ENCODE results near the gene NELL1. TPM values are rescaled to one million over a fixed set of nuclear protein-coding genes. Genes with fewer than 3 reads are reported as not detected.

Gene NELL1
- total and polyA plus RNA-seq, 4 donors: 11.0 to 57.9 (median 31.2) TPM

DNA sequence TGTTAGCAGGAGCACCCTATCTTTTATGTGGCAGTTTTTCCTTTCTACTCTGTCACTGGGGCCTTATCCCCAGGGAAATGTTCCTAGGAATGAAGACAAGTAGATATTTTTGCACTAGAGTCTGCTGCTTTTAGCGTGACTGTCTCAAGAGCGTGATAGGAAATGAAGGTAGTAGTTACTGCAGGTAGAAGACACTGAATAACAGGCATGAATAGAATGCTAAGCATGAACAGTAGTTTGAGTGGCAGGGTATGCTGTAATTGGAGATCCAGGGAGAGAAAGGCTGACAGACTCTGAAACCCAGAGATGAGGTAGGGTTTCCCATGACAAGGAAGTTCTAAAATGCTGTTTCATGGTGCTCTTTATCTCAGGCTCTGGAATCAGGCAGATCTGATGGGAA is 475.1 kb downstream of the NELL1 start:
- no peaks in the 10 kb centered on the region for H3K4me1 ChIP-seq (ENCODE audit: control insufficient read depth, insufficient read depth, low read length)
- H3K4me3 ChIP-seq (ENCODE audit: low read depth, low read length): no peak overlapping the region
- H3K27ac ChIP-seq (ENCODE audit: low read depth, low read length): no peak overlapping the region
- no peaks in the 10 kb centered on the region for H3K9me3 ChIP-seq (ENCODE audit: control insufficient read depth, insufficient read depth, low read length)
- no peaks in the 10 kb centered on the region for H3K27me3 ChIP-seq (ENCODE audit: control insufficient read depth, insufficient read depth, low read length)
- H3K36me3 ChIP-seq (ENCODE audit: control insufficient read depth, insufficient read depth, low read length): no peaks in the 10 kb centered on the region
- DNase-seq (ENCODE audit: low read depth in 4 of 6, low spot score in 6 of 6): no peak
- 89% methylated on average over 2 of the region's 2 CpGs for WGBS (ENCODE audit: insufficient coverage)

DNA sequence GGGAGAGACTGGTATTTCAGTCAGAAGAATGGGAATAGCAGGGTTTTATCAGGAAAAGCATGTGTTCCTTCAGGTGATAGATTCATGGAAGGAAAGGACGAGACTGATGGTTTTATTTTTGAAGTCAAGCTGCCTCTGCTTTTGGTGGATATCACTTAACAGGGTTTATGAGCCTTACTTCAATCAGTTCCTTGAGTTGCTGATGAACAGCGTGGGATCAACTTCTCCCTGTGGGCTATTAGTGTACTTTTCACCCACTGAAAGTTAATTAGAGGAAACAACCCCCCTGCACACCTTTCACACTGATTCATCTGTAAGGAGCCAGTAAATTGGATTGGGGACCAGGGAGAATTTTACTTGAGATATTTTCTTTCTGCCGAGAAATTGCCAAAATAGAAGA is 479.0 kb downstream of the NELL1 start:
- WGBS (ENCODE audit: insufficient coverage): 86% methylated on average over 1 of the region's 3 CpGs
- Histone ChIP-seq H3K4me1 (ENCODE audit: control insufficient read depth, insufficient read depth, low read length) (no peaks in the 10 kb centered on the region), H3K27me3 (ENCODE audit: control insufficient read depth, insufficient read depth, low read length) (no peaks in the 10 kb centered on the region), H3K4me3 (ENCODE audit: low read depth, low read length) (no peak overlapping the region), H3K36me3 (ENCODE audit: control insufficient read depth, insufficient read depth, low read length) (no peaks in the 10 kb centered on the region), H3K9me3 (ENCODE audit: control insufficient read depth, insufficient read depth, low read length) (no peaks in the 10 kb centered on the region), H3K27ac (ENCODE audit: low read depth, low read length) (no peak overlapping the region)
- DNase-seq (ENCODE audit: low read depth in 4 of 6, low spot score in 6 of 6): peak in 3 of 6 donors; percentile 10 to 84 (median 20)

DNA sequence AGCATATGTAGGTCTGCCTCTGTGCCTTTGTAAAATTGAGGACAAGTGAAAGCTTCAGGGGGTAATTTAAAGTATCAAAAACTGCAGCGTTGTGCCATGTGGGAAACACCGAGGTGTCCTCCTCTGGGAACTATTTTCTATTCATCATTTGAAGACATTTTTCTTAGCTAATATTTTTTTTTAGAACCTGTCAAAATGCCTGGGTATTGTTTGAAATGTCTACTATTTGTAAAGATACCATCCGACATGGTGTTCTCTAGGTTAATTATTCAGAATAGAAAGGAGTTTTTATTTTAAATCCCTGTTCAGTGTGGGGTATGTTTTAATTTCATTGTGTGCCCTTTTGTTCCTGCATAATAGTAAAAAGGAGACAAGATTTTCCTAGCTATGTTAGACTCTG is 490.8 kb downstream of the NELL1 start:
- Histone ChIP-seq H3K4me1 (ENCODE audit: control insufficient read depth, insufficient read depth, low read length) (no peaks in the 10 kb centered on the region), H3K4me3 (ENCODE audit: low read depth, low read length) (no peak overlapping the region), H3K27ac (ENCODE audit: low read depth, low read length) (no peak overlapping the region), H3K36me3 (ENCODE audit: control insufficient read depth, insufficient read depth, low read length) (no peaks in the 10 kb centered on the region), H3K9me3 (ENCODE audit: control insufficient read depth, insufficient read depth, low read length) (no peaks in the 10 kb centered on the region), H3K27me3 (ENCODE audit: control insufficient read depth, insufficient read depth, low read length) (no peaks in the 10 kb centered on the region)
- no peak for DNase-seq (ENCODE audit: low read depth in 4 of 6, low spot score in 6 of 6)
- no CpG with 5 or more reads among the region's 3 CpGs for WGBS (ENCODE audit: insufficient coverage)

DNA sequence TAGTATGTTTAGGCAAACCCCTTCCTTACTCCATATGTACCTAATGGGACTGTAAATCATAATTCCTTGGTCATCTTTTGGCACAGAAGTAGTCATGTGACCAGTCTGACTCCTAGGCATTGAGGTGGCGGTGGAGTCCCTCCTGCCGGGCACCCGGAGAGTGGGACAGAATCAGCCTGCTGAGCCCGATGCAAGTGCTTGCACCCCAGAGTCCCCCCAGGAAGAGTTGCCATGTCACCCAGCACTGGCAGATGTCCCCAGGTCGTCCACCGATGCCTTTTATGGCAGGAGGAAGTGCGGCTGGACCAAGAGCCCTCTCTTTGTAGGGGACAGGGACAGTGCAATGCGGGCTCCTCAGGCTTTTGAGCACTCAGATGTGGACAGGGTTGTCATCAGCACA is 500.3 kb downstream of the NELL1 start:
- no peaks in the 10 kb centered on the region for H3K27me3 ChIP-seq (ENCODE audit: control insufficient read depth, insufficient read depth, low read length)
- H3K4me1 ChIP-seq (ENCODE audit: control insufficient read depth, insufficient read depth, low read length): no peaks in the 10 kb centered on the region
- H3K4me3 ChIP-seq (ENCODE audit: low read depth, low read length): no peak overlapping the region
- 91% methylated on average over 8 of the region's 8 CpGs for WGBS (ENCODE audit: insufficient coverage)
- DNase-seq (ENCODE audit: low read depth in 4 of 6, low spot score in 6 of 6): no peak
- H3K36me3 ChIP-seq (ENCODE audit: control insufficient read depth, insufficient read depth, low read length): no peaks in the 10 kb centered on the region
- H3K27ac ChIP-seq (ENCODE audit: low read depth, low read length): no peak overlapping the region
- H3K9me3 ChIP-seq (ENCODE audit: control insufficient read depth, insufficient read depth, low read length): no peaks in the 10 kb centered on the region

DNA sequence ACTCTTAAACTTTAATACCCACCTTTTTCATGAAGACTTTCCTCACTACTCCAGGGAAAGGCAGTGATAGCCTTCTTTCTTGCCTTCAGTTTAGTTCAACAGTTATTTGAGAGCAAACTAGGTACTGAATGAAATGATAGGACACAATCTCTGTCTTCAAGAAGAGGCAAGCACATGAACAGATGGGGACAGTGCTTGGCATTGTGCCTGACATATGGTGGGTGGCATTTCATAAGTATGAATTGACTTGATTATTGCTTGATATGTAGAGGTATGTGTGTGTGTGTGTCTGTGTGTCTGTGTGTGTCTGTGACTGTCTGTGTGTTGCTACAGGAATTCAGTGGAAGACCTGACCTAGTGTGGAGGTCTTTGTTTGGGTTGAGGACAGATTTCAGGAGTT is 504.1 kb downstream of the NELL1 start:
- H3K4me3 ChIP-seq (ENCODE audit: low read depth, low read length): no peak overlapping the region
- H3K9me3 ChIP-seq (ENCODE audit: control insufficient read depth, insufficient read depth, low read length): no peaks in the 10 kb centered on the region
- DNase-seq (ENCODE audit: low read depth in 4 of 6, low spot score in 6 of 6): peak in 1 of 6 donors; percentile 54
- no peaks in the 10 kb centered on the region for H3K36me3 ChIP-seq (ENCODE audit: control insufficient read depth, insufficient read depth, low read length)
- no peaks in the 10 kb centered on the region for H3K27me3 ChIP-seq (ENCODE audit: control insufficient read depth, insufficient read depth, low read length)
- no peaks in the 10 kb centered on the region for H3K4me1 ChIP-seq (ENCODE audit: control insufficient read depth, insufficient read depth, low read length)
- H3K27ac ChIP-seq (ENCODE audit: low read depth, low read length): no peak overlapping the region

DNA sequence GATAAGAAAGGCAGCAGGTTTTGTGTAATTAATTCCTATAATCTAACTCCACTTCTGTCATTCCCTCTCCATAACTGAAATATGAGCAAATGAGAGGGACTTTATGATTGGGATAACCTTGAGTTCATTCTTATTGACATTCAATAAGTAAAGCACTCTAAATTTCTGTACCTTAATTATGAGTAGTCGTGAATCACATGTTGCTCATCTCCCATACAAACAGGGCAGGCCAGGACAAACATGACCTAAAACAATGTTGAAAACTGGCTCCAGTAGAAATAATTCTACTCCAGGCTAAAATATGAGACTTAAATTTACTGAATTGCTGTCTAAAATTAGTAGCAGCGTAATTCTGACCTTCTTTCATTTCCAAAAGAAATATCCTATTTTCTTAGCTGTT is 505.4 kb downstream of the NELL1 start:
- H3K9me3 ChIP-seq (ENCODE audit: control insufficient read depth, insufficient read depth, low read length): no peaks in the 10 kb centered on the region
- H3K36me3 ChIP-seq (ENCODE audit: control insufficient read depth, insufficient read depth, low read length): no peaks in the 10 kb centered on the region
- WGBS (ENCODE audit: insufficient coverage): no CpG with 5 or more reads among the region's 2 CpGs
- H3K4me3 ChIP-seq (ENCODE audit: low read depth, low read length): no peak overlapping the region
- H3K27me3 ChIP-seq (ENCODE audit: control insufficient read depth, insufficient read depth, low read length): no peaks in the 10 kb centered on the region
- H3K27ac ChIP-seq (ENCODE audit: low read depth, low read length): no peak overlapping the region
- no peaks in the 10 kb centered on the region for H3K4me1 ChIP-seq (ENCODE audit: control insufficient read depth, insufficient read depth, low read length)
- no peak for DNase-seq (ENCODE audit: low read depth in 4 of 6, low spot score in 6 of 6)

DNA sequence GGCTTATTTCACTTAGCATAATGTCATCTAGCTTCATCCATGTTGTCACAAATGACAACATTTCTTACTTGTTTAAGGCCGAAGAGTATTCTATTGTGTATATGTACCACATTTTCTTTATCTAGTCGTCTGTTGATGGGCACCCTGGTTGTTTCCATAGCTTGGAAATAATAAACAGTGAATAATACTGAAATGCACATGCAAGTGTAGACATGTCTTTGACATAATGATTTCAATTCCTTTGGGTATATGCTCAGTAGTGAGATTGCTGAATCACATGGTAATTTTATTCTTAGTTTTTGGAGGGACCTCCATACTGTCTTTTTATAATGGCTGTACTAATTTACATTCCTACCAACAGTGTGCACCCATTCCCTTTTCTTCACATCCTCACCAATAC is 508.0 kb downstream of the NELL1 start:
- H3K36me3 ChIP-seq (ENCODE audit: control insufficient read depth, insufficient read depth, low read length): no peaks in the 10 kb centered on the region
- DNase-seq (ENCODE audit: low read depth in 4 of 6, low spot score in 6 of 6): no peak
- H3K27ac ChIP-seq (ENCODE audit: low read depth, low read length): no peak overlapping the region
- no peaks in the 10 kb centered on the region for H3K4me1 ChIP-seq (ENCODE audit: control insufficient read depth, insufficient read depth, low read length)
- no peaks in the 10 kb centered on the region for H3K9me3 ChIP-seq (ENCODE audit: control insufficient read depth, insufficient read depth, low read length)
- H3K27me3 ChIP-seq (ENCODE audit: control insufficient read depth, insufficient read depth, low read length): no peaks in the 10 kb centered on the region
- WGBS (ENCODE audit: insufficient coverage): no CpG with 5 or more reads among the region's 2 CpGs
- H3K4me3 ChIP-seq (ENCODE audit: low read depth, low read length): no peak overlapping the region

DNA sequence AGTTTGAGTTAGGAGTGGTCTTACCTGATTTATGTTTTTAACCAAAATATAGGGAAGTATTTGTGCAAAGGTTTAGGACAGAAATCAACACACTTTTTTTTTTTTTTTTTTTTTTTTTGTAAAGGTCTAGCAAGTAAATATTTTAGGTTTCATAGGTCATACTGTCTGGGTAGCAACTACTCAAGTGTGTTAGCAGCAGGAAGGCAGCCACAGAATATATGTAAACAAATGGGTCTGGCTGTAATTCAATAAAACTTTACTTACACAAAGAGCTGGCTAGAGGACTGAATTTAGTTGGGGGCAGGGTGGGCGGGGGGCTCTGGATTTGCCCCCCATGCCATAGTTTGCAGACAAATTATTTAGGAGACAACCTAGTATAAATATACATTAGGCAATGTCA is 510.4 kb downstream of the NELL1 start:
- H3K27ac ChIP-seq (ENCODE audit: low read depth, low read length): no peak overlapping the region
- no peaks in the 10 kb centered on the region for H3K4me1 ChIP-seq (ENCODE audit: control insufficient read depth, insufficient read depth, low read length)
- no peaks in the 10 kb centered on the region for H3K9me3 ChIP-seq (ENCODE audit: control insufficient read depth, insufficient read depth, low read length)
- no CpG with 5 or more reads among the region's 1 CpG for WGBS (ENCODE audit: insufficient coverage)
- DNase-seq (ENCODE audit: low read depth in 4 of 6, low spot score in 6 of 6): no peak
- no peaks in the 10 kb centered on the region for H3K27me3 ChIP-seq (ENCODE audit: control insufficient read depth, insufficient read depth, low read length)
- H3K4me3 ChIP-seq (ENCODE audit: low read depth, low read length): no peak overlapping the region
- H3K36me3 ChIP-seq (ENCODE audit: control insufficient read depth, insufficient read depth, low read length): no peaks in the 10 kb centered on the region

DNA sequence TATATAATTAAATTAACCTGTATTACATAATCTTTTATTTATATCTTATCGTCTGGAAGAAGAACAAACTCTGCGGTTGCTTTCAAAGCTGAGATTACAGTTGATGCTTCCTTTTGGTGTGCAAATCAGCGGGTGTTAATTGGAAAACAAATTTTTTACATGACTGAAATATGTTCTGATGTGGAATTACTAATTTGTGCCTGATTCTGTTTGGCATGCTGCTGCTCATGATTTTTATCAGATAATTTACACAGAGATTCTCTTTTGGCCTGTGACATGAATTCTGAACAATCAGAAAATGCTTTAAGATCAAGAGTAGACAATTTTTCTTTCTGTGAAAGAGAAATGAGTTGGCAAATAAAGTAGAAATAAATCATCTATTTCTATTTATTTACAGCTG is 510.8 kb downstream of the NELL1 start:
- no peaks in the 10 kb centered on the region for H3K9me3 ChIP-seq (ENCODE audit: control insufficient read depth, insufficient read depth, low read length)
- H3K36me3 ChIP-seq (ENCODE audit: control insufficient read depth, insufficient read depth, low read length): no peaks in the 10 kb centered on the region
- DNase-seq (ENCODE audit: low read depth in 4 of 6, low spot score in 6 of 6): peak in 1 of 6 donors; percentile 14
- 53% methylated on average over 2 of the region's 3 CpGs for WGBS (ENCODE audit: insufficient coverage)
- no peak overlapping the region for H3K27ac ChIP-seq (ENCODE audit: low read depth, low read length)
- H3K4me1 ChIP-seq (ENCODE audit: control insufficient read depth, insufficient read depth, low read length): no peaks in the 10 kb centered on the region
- no peaks in the 10 kb centered on the region for H3K27me3 ChIP-seq (ENCODE audit: control insufficient read depth, insufficient read depth, low read length)
- no peak overlapping the region for H3K4me3 ChIP-seq (ENCODE audit: low read depth, low read length)

DNA sequence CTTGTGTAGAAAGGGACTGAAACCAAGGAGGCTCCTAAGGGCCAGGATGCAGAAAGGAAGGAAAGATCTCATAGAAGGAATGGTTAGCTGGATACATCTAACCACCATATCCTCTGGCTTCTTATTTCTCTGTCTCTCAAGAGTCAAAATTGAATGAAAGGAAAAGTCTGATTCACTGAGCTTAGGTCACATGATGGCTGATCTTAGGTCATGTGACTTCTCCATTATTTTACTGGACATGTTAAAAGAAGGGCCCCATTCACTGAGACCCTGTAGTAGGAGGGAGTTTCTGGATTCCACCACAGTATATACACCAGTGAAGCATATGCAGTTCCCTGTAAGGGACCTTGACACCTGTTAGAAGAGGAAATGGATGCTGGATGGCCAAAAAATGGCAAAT is 516.6 kb downstream of the NELL1 start:
- DNase-seq (ENCODE audit: low read depth in 4 of 6, low spot score in 6 of 6): no peak
- Histone ChIP-seq H3K27ac (ENCODE audit: low read depth, low read length) (no peak overlapping the region), H3K4me1 (ENCODE audit: control insufficient read depth, insufficient read depth, low read length) (no peaks in the 10 kb centered on the region), H3K27me3 (ENCODE audit: control insufficient read depth, insufficient read depth, low read length) (no peaks in the 10 kb centered on the region), H3K36me3 (ENCODE audit: control insufficient read depth, insufficient read depth, low read length) (no peaks in the 10 kb centered on the region), H3K9me3 (ENCODE audit: control insufficient read depth, insufficient read depth, low read length) (peaks cover 1% of the 10 kb centered on the region), H3K4me3 (ENCODE audit: low read depth, low read length) (no peak overlapping the region)

Data from spinal cord (tissue), 10 donors.